Activated T-helper 2 cell treated with anti-CD3 and anti-CD28 coated beads, Interferon-gamma antibody, Interleukin-2, Interleukin-4, amounts not matched to agents 10 μg/mL and 5 μg/mL and 100 μg/mL, durations not matched to agents 14 hours and 24 hours and 36 hours (primary cell): Measurements from ENCODE around the gene FCN1. TPM values are rescaled to one million over a fixed set of nuclear protein-coding genes. Genes with fewer than 3 reads are reported as not detected.

Experiments
- DNase-seq: peaks from one replicate; pipeline ENCODE4 v3.0.0; 2021; ENCODE audit warnings: low spot score
- H3K27ac Mint-ChIP-seq: one replicate; pipeline ENCODE4 v1.8.0; 2021; ENCODE audit warnings: mixed read lengths
- H3K27me3 Mint-ChIP-seq: one replicate; pipeline ENCODE4 v1.8.0; 2021; ENCODE audit warnings: low read depth, mixed read lengths
- H3K36me3 Mint-ChIP-seq: one replicate; pipeline ENCODE4 v1.8.0; 2021; ENCODE audit warnings: low read depth, mixed read lengths
- H3K4me1 Mint-ChIP-seq: one replicate; pipeline ENCODE4 v1.8.0; 2021; ENCODE audit warnings: low read depth, mixed read lengths
- H3K4me3 Mint-ChIP-seq: one replicate; pipeline ENCODE4 v1.8.0; 2021; ENCODE audit warnings: low read depth, mild to moderate bottlenecking, moderate library complexity, mixed read lengths
- H3K9me3 Mint-ChIP-seq: one replicate; pipeline ENCODE4 v1.8.0; 2021; ENCODE audit warnings: mixed read lengths
- intact Hi-C: fragments of 100-400 bp; cut with micrococcal nuclease; formaldehyde crosslinking; loops from one replicate; pipeline ENCODE4 v1.15.1; 2023
- total RNA-seq: library from RNA; stranded (reverse); gene quantifications from 2 replicates; pipeline ENCODE4 v1.2.3, GENCODE V29; 2022

FCN1 gene
- total RNA-seq, 1 donor from 2014 or later = not detected

GRCh38 chr9:134886413-134886913 lies 31.2 kb downstream of the FCN1 start:
- Mint-ChIP-seq H3K4me3 (no peak overlapping the region), H3K9me3 (no peaks in the 10 kb centered on the region), H3K4me1 (no peaks in the 10 kb centered on the region), H3K27me3 (no peaks in the 10 kb centered on the region), H3K36me3 (no peaks in the 10 kb centered on the region), H3K27ac (no peak overlapping the region)
- no peak for DNase-seq
- intact Hi-C loops = no loop called here

- intact Hi-C loops = no loop called here
- Mint-ChIP-seq H3K27ac (no peak overlapping the region), H3K9me3 (no peaks in the 10 kb centered on the region), H3K27me3 (no peaks in the 10 kb centered on the region), H3K4me1 (no peaks in the 10 kb centered on the region), H3K4me3 (no peak overlapping the region), H3K36me3 (no peaks in the 10 kb centered on the region)
- no peak for DNase-seq
These were observed 31.9 kb downstream of the FCN1 start for GRCh38 chr9:134885679-134886412.

- DNase-seq = no peak
- no peaks in the 10 kb centered on the region for H3K9me3 Mint-ChIP-seq
- H3K27me3 Mint-ChIP-seq = no peaks in the 10 kb centered on the region
- no peak overlapping the region for H3K27ac Mint-ChIP-seq
- H3K4me3 Mint-ChIP-seq = no peak overlapping the region
- H3K4me1 Mint-ChIP-seq = no peaks in the 10 kb centered on the region
- H3K36me3 Mint-ChIP-seq = no peaks in the 10 kb centered on the region
- intact Hi-C loops = no loop called here
These were observed 32.6 kb downstream of the FCN1 start for GRCh38 chr9:134885001-134885678.

GRCh38 chr9:134884492-134884891 lies 33.2 kb downstream of the FCN1 start:
- Mint-ChIP-seq H3K9me3 (no peaks in the 10 kb centered on the region), H3K36me3 (no peaks in the 10 kb centered on the region), H3K27me3 (no peaks in the 10 kb centered on the region), H3K4me3 (no peak overlapping the region), H3K27ac (no peak overlapping the region), H3K4me1 (no peaks in the 10 kb centered on the region)
- intact Hi-C loops = no loop called here
- no peak for DNase-seq

- intact Hi-C loops = no loop called here
- Mint-ChIP-seq H3K9me3 (no peaks in the 10 kb centered on the region), H3K36me3 (no peaks in the 10 kb centered on the region), H3K4me3 (no peak overlapping the region), H3K27ac (no peak overlapping the region), H3K27me3 (no peaks in the 10 kb centered on the region), H3K4me1 (no peaks in the 10 kb centered on the region)
- DNase-seq = no peak
These were observed 34.5 kb downstream of the FCN1 start for GRCh38 chr9:134883040-134883782.

- no peaks in the 10 kb centered on the region for H3K9me3 Mint-ChIP-seq
- intact Hi-C loops = no loop called here
- no peak overlapping the region for H3K4me3 Mint-ChIP-seq
- no peak for DNase-seq
- H3K27ac Mint-ChIP-seq = no peak overlapping the region
- H3K4me1 Mint-ChIP-seq = no peaks in the 10 kb centered on the region
- no peaks in the 10 kb centered on the region for H3K27me3 Mint-ChIP-seq
- no peaks in the 10 kb centered on the region for H3K36me3 Mint-ChIP-seq
These were observed 35.4 kb downstream of the FCN1 start for GRCh38 chr9:134882204-134882785.

- H3K4me1 Mint-ChIP-seq = no peaks in the 10 kb centered on the region
- no peak for DNase-seq
- H3K27ac Mint-ChIP-seq = no peak overlapping the region
- H3K4me3 Mint-ChIP-seq = no peak overlapping the region
- H3K36me3 Mint-ChIP-seq = no peaks in the 10 kb centered on the region
- no peaks in the 10 kb centered on the region for H3K9me3 Mint-ChIP-seq
- H3K27me3 Mint-ChIP-seq = no peaks in the 10 kb centered on the region
- intact Hi-C loops = no loop called here
These were observed 36.4 kb downstream of the FCN1 start for GRCh38 chr9:134881313-134881670.

- DNase-seq = no peak
- H3K4me1 Mint-ChIP-seq = no peaks in the 10 kb centered on the region
These were observed 37.0 kb downstream of the FCN1 start, which contains the start of gene FCN2 for GRCh38 chr9:134880484-134881312. Gene FCN2 (plus strand): TSS chr9:134880810. CDS start chr9:134880822, 12 bp downstream.

GRCh38 chr9:134879664-134880483 lies 37.8 kb downstream of the FCN1 start:
- Mint-ChIP-seq H3K27ac (no peak overlapping the region), H3K9me3 (no peaks in the 10 kb centered on the region), H3K4me3 (no peak overlapping the region), H3K36me3 (no peaks in the 10 kb centered on the region), H3K27me3 (peaks cover 2% of the 10 kb centered on the region), H3K4me1 (no peaks in the 10 kb centered on the region)
- intact Hi-C loops = no loop called here
- DNase-seq = no peak

More at GRCh38 chr9:134880484-134881312, 37.0 kb downstream of the FCN1 start, which contains the start of gene FCN2:
- no peaks in the 10 kb centered on the region for H3K36me3 Mint-ChIP-seq
- H3K9me3 Mint-ChIP-seq = no peaks in the 10 kb centered on the region
- intact Hi-C loops = no loop called here
- no peak within 1 kb of the TSS for H3K4me3 Mint-ChIP-seq
- H3K27me3 Mint-ChIP-seq = no peaks in the 10 kb centered on the region
- H3K27ac Mint-ChIP-seq = no peak within 1 kb of the TSS

- H3K27me3 Mint-ChIP-seq = peaks cover 2% of the 10 kb centered on the region
- no peak for DNase-seq
- no peaks in the 10 kb centered on the region for H3K4me1 Mint-ChIP-seq
- H3K27ac Mint-ChIP-seq = no peak overlapping the region
- intact Hi-C loops = no loop called here
- no peaks in the 10 kb centered on the region for H3K9me3 Mint-ChIP-seq
- no peaks in the 10 kb centered on the region for H3K36me3 Mint-ChIP-seq
- no peak overlapping the region for H3K4me3 Mint-ChIP-seq
These were observed 40.2 kb downstream of the FCN1 start for GRCh38 chr9:134877541-134877940.

GRCh38 chr9:134875371-134875770 lies 42.3 kb downstream of the FCN1 start:
- no peak overlapping the region for H3K27ac Mint-ChIP-seq
- DNase-seq = no peak
- intact Hi-C loops = no loop called here

More at GRCh38 chr9:134875371-134875770, 42.3 kb downstream of the FCN1 start:
- Mint-ChIP-seq H3K4me1 (no peaks in the 10 kb centered on the region), H3K9me3 (no peaks in the 10 kb centered on the region), H3K4me3 (no peak overlapping the region), H3K27me3 (peaks cover 2% of the 10 kb centered on the region), H3K36me3 (no peaks in the 10 kb centered on the region)
